ENCODE measurements around the gene NLGN3. TPM values are rescaled to one million over a fixed set of nuclear protein-coding genes. Genes with fewer than 3 reads are reported as not detected.

The NLGN3 gene
- total and polyA plus RNA-seq, 9 donors: 2.1 to 10.9 (median 5.2) TPM

DNA sequence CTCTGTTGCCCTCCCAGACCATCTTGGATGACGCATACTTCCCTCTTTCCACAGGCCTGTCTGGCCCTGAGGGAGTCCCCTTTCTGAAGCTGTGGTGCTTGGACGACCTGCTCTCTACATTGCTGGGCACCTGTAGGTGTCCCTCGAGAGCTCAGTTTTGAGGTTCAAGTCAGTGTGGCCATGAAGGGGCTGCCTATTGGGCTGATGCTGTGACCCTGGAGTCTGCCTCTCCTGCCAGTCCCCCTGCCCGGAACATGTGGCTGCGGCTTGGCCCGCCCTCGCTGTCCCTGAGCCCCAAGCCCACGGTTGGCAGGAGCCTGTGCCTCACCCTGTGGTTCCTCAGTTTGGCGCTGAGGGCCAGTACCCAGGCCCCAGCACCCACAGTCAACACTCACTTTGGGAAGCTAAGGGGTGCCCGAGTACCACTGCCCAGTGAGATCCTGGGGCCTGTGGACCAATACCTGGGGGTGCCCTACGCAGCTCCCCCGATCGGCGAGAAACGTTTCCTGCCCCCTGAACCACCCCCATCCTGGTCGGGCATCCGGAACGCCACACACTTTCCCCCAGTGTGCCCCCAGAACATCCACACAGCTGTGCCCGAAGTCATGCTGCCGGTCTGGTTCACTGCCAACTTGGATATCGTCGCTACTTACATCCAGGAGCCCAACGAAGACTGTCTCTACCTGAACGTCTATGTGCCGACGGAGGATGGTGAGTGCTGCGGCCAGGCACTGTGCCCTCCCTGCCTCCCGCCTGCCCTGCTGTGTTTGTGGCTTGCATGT lies 3.0 kb downstream of the NLGN3 start:
- Histone ChIP-seq H3K9me3 (no peaks in the 10 kb centered on the region), H3K27ac (no peak overlapping the region), H3K27me3 (no peaks in the 10 kb centered on the region), H3K4me1 (ENCODE audit: insufficient read depth) (no peaks in the 10 kb centered on the region), H3K36me3 (no peaks in the 10 kb centered on the region), H3K4me3 (no peak overlapping the region)
- no peak for DNase-seq
- intact Hi-C loops (cut with DNase I): no loop called here
- 80 to 85% (median 84%) methylated on average over 27 to 28 of the region's 28 CpGs for WGBS, 3 donors
- TF ChIP-seq POLR2A (IDR thresholded peaks at IDR 0.05) (no peak), EP300 (IDR thresholded peaks at IDR 0.05) (no peak)
- TF ChIP-seq, protein P1, sequence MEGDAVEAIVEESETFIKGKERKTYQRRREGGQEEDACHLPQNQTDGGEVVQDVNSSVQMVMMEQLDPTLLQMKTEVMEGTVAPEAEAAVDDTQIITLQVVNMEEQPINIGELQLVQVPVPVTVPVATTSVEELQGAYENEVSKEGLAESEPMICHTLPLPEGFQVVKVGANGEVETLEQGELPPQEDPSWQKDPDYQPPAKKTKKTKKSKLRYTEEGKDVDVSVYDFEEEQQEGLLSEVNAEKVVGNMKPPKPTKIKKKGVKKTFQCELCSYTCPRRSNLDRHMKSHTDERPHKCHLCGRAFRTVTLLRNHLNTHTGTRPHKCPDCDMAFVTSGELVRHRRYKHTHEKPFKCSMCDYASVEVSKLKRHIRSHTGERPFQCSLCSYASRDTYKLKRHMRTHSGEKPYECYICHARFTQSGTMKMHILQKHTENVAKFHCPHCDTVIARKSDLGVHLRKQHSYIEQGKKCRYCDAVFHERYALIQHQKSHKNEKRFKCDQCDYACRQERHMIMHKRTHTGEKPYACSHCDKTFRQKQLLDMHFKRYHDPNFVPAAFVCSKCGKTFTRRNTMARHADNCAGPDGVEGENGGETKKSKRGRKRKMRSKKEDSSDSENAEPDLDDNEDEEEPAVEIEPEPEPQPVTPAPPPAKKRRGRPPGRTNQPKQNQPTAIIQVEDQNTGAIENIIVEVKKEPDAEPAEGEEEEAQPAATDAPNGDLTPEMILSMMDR (IDR thresholded peaks at IDR 0.05): no peak

DNA sequence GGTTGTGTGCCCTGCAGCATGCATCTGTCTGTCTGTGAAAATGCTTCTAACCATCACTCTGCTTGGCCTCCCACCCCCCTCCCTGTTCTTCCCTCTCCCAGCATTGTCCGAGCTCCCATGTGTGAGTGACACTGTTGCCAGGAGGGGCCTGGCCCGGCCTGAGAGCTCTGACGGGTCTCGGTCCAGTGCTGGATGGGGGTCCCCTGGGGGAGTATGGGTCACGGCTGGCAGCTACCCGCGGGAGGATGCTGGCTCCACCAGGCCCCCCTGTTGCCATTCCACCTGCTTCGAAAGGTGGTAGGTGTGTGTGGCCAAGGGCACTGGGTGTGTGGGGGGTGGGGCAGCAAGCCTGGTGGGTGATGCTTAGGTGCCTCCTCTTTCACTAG lies 3.6 kb downstream of the NLGN3 start:
- Histone ChIP-seq H3K9me3 (no peaks in the 10 kb centered on the region), H3K27me3 (no peaks in the 10 kb centered on the region), H3K36me3 (no peaks in the 10 kb centered on the region), H3K4me1 (ENCODE audit: insufficient read depth) (no peaks in the 10 kb centered on the region), H3K27ac (no peak overlapping the region), H3K4me3 (no peak overlapping the region)
- no peak for TF ChIP-seq POLR2A (IDR thresholded peaks at IDR 0.05)
- TF ChIP-seq, protein P1 (IDR thresholded peaks at IDR 0.05): no peak
- no peak for TF ChIP-seq EP300 (IDR thresholded peaks at IDR 0.05)
- DNase-seq: no peak
- 75 to 88% (median 79%) methylated on average over 8 of the region's 8 CpGs for WGBS, 3 donors
- intact Hi-C loops (cut with DNase I): no loop called here

DNA sequence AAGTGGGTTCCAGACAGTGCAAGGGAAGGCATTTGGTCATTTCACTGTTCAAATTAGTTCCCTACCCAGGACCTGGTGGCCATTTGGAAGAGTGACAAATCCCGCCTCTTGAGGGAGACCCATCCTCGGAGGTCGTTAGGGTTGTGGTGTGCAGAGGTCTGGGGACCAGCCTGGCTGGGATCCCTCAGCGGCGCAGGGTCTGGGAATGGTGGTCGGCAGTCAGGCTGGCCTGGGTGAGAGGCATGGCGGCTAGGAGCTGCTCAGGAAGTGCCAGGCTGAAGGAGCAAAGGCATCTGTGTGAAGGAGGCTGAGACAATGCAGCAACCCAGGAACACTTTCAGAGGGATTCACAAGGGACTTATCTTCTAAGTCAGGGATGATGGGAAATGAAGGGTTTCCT lies 6.7 kb downstream of the NLGN3 start:
- intact Hi-C loops (cut with DNase I): no loop called here
- Histone ChIP-seq H3K9me3 (no peaks in the 10 kb centered on the region), H3K36me3 (no peaks in the 10 kb centered on the region), H3K27me3 (no peaks in the 10 kb centered on the region), H3K4me3 (no peak overlapping the region), H3K27ac (no peak overlapping the region), H3K4me1 (ENCODE audit: insufficient read depth) (no peaks in the 10 kb centered on the region)
- WGBS, 3 donors: 66 to 83% (median 69%) methylated on average over 7 of the region's 7 CpGs
- TF ChIP-seq EP300 (IDR thresholded peaks at IDR 0.05) (no peak), POLR2A (IDR thresholded peaks at IDR 0.05) (no peak)
- TF ChIP-seq, protein P1 (IDR thresholded peaks at IDR 0.05): no peak
- DNase-seq: no peak

DNA sequence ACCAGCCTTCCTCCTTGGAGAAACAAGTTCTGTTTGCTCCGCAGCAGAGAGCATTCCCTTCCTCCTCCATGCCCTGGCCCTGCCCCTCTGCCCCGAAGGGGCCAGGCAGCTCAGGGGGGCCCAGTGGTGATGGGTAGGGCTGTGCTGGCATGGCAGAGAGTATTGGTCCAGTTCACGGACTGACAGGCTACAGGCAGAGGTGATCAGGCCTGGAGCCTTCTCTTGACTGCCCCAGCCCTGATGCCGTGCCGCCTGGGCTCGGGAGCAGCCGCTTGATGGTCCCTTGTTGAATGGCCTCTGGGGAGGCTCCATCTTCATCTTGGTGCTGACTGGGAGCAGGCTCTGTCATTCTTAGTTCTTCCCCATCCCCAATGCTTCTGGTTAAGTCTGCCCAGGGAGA lies 9.6 kb downstream of the NLGN3 start:
- intact Hi-C loops (cut with DNase I): no loop called here
- Histone ChIP-seq H3K27ac (no peak overlapping the region), H3K4me3 (no peak overlapping the region), H3K27me3 (no peaks in the 10 kb centered on the region), H3K9me3 (no peaks in the 10 kb centered on the region), H3K4me1 (ENCODE audit: insufficient read depth) (no peaks in the 10 kb centered on the region), H3K36me3 (no peaks in the 10 kb centered on the region)
- DNase-seq: peak in 1 of 5 donors; percentile 21
- 75 to 82% (median 76%) methylated on average over 7 of the region's 7 CpGs for WGBS, 3 donors
- TF ChIP-seq EP300 (IDR thresholded peaks at IDR 0.05) (no peak), POLR2A (IDR thresholded peaks at IDR 0.05) (no peak)
- TF ChIP-seq, protein P1 (IDR thresholded peaks at IDR 0.05): no peak
